Ovary (tissue), 3 donors: ENCODE measurements around the gene CAMKMT.

ENCODE experiments used
- CTCF ChIP-seq, 3 donors: fragments of 450-650 bp in 2 of 3; fragments of 200-600 bp in 1 of 3; IDR thresholded peaks; one replicate each; pipeline versions ENCODE4 v1.5.1 to v1.8.0; 2016 to 2022; ENCODE audit warnings: antibody characterized with exemption in 3 of 3, mild to moderate bottlenecking in 1 of 3
- EP300 ChIP-seq: sonication (generic); formaldehyde crosslinking; IDR thresholded peaks from one replicate; pipeline ENCODE4 v1.6.1; 2017; ENCODE audit warnings: antibody characterized with exemption
- POLR2A ChIP-seq: fragments of 450-650 bp; IDR thresholded peaks from one replicate; pipeline ENCODE4 v1.6.1; 2017; ENCODE audit warnings: antibody characterized with exemption, mild to moderate bottlenecking, moderate library complexity
- donor health status: DM: no; HTN: no; CAD: no.

GRCh38 chr2:44362207-44363015, 664 bp downstream of the CAMKMT start:
- TF ChIP-seq CTCF (IDR thresholded peaks at IDR 0.05) (no peak), EP300 (no peak), POLR2A (no peak)
